C1 segment of cervical spinal cord (tissue), 14 donors: ENCODE data around the gene AMZ2.
A peak's percentile ranks its signal among the peaks of the same experiment; 100 is the strongest.
"Not testable (repeated sequence)": the region's sequence is repeated elsewhere in the genome, so short reads cannot be mapped to it uniquely, and the experiment has no call there.

ENCODE experiments used
- DNase-seq, 14 donors: peaks; one replicate each; lab custom pipeline; 2025; lab: John Stamatoyannopoulos, UW

Gene AMZ2, protein sequence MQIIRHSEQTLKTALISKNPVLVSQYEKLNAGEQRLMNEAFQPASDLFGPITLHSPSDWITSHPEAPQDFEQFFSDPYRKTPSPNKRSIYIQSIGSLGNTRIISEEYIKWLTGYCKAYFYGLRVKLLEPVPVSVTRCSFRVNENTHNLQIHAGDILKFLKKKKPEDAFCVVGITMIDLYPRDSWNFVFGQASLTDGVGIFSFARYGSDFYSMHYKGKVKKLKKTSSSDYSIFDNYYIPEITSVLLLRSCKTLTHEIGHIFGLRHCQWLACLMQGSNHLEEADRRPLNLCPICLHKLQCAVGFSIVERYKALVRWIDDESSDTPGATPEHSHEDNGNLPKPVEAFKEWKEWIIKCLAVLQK

DNA sequence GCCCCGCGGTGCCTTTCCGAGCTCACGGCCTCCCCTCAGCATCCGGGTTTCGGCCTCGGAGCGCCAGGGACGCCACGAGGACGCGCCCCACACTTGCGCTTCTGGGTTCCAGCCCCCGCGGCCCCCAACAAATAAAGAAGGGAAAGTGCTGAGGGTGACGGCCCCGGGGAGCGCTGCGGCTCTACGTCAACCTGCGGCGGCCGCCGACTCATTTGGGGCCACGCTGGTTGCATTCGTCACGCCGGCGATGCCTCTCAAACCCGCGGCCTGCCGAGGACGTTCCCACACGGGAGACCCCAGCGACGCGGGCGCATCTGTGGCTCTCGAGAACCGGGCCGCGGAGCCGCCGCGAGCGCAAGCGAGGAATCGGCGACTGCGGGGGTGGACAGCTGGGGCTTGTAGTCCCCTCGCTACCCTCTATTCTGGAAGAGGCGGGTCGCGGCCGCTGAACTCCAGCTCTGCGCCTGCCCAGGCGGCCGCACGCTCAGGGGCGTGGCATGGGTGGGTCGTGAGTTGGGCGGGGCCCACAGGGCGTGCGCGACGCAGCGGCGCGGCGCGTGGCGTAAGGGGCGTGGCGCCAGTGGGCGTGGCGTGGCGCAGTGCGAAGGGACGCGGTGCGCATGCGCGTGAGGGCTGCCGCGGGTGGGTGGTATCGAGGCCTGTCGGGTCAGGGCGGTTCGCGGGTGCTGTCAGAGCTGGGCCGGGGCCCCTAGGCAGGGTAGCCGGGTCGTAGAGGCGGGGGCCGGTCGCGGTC lies at the start of gene AMZ2:
AMZ2 (plus strand) TSS at position 599 of the 754 bp plus-strand sequence. CDS start 2,145 bp downstream, outside the sequence.
- peak; percentile 77 to 99 (median 95) for DNase-seq

DNA sequence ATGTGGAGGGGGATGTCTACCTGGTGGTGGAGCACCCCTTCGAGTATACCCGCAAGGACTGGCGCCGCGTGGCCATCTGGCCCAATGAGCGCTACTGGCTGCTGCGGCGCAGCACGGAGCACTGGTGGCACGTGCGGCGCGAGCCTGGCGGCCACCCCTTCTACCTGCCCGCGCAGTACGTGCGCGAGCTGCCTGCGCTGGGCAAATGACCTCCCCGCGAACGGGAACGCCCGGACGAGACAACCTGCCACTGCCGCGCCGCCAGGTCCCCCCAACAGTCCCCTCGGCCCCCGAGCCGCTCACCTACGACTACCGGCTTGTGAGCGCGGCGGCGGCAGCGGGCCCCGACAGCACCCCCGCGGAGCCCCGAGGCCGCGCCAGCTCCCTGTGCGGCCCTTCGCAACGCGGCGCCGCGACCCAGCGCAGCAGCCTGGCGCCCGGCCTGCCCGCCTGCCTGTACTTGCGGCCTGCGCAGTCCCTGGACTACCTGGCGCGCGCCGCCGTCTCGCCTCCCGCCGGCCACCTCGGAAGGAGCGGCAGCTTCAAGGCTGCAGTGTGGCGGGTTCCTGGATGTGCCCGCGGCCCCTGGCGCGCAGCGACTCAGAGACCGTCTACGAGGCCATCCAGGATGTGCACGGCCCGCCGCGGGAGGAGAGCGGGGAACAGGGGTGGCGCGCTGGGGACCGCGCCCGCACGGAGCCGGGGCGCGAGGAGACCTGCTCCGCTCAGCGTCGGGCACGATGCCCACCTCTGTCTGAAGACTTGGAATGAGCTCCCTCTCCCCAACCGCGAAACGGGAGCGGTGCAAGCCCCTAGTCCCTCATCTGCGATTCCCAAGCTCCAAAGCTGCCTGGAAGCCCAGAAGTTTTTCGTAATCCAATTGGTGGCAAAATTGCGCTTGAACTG lies 48.7 kb upstream of the AMZ2 start:
- peak in 1 of 14 donors; percentile 32 for DNase-seq

DNA sequence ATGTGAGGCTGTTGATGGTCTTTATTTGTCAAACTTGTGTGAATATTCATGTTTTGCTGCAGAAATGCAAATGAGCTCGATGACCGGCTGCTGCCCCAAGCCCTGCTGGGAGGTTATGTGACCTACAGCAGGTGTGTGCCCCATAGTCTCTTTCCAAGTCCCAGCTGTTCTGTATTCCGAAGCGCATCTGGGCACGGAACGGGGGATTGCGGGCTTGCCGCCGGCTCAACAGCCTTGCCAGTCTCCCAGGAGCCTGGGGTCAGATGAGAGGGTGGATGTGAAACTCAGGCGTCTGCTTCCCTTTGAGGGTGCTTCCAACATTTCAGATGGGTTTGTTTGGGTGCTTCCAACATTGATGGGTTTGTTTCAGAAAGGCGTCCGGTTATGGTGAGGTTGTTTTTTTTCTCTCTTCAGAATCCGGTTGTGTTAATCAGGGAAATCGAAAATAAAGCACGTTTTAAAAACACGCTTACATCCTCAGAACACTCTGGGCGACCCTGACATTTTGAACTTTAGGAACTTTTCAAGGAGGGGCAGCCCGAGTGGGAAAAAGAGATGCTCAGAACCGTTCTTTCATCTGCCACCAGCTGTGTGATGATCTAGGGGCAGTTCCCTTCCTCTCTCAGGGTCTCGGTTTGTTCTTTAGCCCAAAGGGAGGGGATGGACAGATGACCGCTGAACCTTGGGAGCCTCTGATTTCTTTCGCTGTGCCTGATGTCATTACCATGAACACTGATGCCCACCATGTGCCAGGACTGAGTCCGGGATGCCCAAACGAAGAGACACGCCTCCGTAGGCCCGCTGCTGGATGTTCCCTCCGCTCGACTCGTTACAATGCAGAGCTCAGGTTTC lies 47.8 kb upstream of the AMZ2 start:
- DNase-seq: peak in 1 of 14 donors; percentile 36

DNA sequence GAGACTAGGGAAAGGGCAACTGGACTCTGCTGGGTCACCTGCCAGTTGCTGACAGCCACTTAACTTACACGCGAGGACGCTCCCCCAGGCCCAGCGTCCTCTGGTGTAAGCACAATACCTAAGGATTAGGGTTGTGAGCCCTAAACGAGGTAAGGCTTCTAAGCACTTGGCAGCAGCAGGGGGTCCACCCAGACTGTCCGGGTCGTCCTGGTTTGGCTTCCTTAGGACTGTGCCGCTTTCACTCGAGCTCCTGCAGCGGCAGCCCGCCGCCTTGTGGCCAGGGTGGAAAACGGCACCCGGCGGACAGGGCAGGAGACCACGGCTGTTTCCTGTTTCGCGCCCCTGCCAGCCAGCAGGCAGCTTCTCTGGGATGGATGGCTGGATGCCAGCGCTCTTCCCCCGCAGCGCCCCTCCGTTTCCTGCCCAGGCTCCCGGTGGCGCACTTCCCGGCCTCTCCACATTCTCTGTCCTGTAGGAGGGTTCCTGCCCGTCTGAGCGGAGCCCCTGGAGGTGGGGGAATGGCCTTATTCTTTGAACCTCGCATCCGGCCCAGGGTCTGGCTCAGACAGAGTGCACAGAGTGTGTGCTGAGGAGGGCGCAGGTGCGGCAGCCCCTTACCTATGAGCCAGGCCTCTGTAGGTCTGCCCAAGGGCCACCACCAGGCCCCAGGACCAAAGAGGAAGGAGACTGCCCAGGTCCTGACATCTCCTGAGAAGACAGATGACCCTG lies 47.0 kb upstream of the AMZ2 start:
- DNase-seq: peak in 13 of 14 donors; percentile 11 to 66 (median 47)

DNA sequence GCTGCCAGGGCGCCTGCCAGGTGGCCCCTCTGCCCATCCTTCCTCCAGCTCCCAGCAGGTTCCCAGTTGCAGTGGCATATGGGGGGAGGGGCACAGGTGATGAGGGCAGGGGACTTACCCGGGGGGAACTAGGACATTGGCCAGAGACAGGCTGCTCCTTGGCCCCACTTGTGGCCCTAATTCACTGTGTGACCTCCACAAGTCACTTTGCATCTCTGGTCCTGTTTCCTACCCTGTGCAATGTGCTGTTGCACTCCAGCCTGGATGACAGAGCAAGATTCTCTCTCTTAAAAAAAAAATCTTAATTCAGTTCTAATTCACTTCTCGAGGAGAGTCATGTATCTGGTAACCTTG lies 46.4 kb upstream of the AMZ2 start:
- not testable (repeated sequence) for DNase-seq

DNA sequence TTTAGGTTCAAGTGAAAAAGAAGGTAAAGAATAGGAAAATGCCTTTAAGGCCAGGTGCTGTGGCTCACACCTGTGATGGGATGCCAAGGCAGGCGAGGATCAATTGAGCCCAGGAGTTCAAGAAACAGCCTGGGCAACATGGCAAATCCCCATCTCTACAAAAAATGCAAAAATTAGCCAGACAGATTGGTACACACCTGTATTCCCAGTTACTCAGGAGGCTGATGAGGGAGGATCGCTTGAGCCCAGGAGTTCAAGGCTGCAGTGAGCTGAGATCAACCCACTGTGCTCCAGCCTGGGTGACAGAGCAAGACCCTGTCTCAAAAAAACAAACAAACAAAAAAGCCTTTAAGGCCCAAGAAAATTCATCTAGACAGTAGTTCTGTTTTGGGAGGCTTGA lies 45.5 kb upstream of the AMZ2 start:
- DNase-seq: not testable (repeated sequence)

DNA sequence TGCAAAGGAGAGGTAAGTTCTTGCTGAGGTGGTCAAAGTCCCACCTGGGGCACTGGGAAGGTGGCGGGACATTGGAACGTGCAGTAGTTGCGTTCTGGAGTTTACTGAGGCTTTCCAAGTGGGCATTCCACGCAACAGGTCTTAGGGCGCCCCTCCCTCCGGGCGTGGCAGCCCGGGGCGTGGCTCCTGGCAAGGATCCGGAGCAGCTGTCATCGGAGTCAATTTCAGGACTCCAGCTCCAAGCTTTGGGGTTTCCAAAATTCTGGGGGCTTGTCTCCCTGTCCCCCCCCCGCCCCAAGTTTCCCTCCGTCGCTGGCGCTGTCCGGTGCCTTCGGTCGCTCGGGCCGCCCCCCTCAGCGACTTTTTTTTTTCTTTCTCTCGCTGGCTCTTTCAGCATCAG lies 43.1 kb upstream of the AMZ2 start:
- peak in 2 of 14 donors; percentile 40 to 47 for DNase-seq

DNA sequence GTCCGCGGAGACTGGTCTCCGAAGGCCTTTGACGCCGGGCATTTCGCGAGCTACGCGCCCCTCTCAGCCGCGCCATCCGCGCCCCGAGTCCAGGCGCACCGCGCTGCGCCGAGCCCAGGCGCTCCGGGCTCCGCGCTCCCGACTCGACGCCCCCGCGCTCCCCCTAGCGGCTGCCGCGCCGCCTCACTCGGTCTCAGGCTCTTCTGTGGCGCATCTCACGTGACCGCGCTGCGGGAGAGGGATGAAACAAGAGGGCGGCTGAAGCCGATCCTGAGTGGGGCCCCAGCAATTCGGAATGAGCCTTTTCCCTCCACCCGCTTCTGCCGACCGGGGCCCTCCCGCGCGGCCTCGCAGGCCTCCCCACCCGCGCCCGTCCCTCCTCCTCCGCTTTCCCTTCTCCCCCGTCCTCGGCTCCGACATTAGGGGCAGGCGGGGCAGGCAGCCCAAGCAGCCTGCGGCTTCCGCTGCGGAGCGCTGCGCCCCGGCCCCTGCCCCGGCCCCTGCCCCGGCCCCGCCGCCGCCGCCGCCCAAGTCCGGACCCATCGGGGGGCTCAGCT lies 42.5 kb upstream of the AMZ2 start:
- DNase-seq: peak; percentile 45 to 94 (median 88)

DNA sequence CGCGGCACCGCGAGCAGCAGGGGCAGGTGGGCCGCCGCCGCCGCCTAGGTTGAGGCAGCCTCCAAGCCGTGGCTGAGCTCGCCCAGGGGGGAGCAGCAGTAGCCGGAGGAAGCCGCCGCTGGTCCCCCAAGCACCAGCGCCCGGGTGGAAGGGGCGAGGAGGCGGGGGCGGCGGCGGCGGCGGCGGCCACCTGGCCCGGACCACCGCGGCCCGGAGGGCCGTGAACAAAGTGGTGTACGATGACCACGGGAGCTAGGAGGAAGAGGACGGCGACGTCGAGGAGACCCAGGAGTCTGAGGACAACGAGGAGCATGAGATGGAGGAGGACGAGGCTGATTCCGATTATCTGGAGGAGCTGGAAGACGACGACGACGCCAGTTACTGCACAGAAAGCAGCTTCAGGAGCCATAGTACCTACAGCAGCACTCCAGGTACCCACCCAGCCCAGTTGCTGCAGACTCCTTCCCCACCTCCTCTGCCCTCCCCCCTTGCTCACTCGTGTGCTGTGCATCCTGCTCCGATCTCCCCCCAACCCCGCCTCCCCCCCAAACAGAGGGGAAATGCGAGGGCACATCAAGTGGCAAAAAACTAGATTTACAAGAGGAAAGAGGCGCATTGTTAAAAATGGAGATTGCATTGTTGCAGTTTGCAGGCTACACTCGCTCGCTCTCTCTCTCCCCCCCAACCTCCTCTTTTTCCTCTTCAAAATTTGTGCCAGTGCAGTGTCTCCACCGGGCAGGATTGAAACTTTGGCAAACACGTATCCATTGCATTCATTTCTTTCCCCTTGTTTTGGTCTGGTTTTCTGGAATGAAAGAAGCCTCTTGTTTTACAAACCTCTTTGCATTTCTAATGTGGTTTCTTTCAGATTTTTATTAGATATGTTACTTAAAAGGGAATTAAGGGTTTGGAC lies 41.8 kb upstream of the AMZ2 start:
- peak in 7 of 14 donors; percentile 43 to 72 (median 55) for DNase-seq

DNA sequence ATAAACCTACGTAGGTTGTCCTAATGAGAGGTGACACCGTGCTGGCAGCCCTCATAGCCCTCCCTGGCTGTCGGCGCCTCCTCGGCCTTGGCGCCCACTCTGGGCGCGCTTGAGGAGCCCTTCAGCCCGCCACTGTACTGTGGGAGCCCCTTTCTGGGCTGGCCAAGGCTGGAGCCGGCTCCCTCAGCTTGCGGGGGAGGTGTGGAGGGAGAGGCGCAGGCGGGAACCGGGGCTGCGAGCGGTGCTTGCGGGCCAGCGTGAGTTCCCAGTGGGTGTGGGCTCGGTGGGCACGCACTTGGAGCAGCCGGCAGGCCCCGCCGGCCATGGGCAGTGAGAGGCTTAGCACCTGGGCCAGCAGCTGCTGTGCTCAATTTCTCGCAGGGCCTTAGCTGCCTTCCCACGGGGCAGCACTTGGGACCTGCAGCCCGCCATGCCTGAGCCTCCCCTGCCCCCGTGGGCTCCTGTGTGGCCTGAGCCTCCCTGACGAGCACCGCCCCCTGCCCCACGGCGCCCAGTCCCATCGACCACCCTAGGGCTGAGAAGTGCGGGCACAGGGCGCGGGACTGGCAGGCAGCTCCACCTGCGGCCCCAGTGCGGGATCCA lies 40.1 kb upstream of the AMZ2 start:
- DNase-seq: no peak

DNA sequence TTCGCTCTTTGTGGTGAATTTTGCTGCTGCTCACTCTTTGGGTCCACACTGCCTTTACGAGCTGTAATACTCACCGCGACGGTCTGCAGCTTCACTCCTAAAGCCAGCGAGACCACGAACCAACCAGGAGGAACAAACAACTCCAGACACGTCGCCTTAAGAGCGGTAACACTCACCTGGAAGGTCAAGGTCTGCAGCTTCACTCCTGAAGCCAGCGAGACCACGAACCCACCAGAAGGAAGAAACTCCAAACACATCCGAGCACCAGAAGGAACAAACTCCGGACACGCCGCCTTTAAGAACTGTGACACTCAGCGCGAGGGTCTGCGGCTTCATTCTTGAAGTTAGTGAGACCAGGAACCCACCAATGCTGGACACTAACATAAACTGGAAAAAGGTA lies 39.2 kb upstream of the AMZ2 start:
- not testable (repeated sequence) for DNase-seq

DNA sequence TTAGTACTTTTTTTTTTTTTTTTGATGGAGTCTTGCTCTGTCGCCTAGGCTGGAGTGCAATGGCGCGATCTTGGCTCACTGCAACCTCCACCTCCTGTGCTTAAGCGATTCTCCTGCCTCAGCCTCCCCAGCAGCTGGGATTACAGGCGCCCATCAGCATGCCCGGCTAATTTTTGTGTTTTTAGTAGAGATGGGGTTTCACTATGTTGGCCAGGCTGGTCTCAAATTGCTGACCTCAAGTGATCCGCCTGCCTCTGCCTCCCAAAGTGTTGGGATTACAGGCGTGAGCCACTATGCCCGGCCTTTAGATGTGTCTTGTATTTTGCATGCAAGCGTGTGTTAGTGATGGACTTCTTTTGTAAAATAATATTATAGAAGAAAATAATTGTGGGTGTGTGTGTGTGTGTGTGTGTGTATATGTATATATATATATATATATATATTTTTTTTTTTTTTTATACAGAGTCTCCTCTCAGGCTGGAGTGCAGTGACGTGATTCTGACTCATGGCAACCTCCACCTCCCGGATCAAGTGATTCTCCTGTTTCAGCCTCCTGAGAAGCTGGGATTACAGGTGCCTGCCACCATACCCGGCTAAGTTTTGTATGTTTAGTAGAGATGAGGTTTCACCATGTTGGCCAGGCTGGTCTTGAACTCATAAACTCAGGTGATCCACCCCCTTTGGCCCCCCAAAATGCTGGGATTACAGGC lies 38.5 kb upstream of the AMZ2 start:
- DNase-seq: not testable (repeated sequence)

DNA sequence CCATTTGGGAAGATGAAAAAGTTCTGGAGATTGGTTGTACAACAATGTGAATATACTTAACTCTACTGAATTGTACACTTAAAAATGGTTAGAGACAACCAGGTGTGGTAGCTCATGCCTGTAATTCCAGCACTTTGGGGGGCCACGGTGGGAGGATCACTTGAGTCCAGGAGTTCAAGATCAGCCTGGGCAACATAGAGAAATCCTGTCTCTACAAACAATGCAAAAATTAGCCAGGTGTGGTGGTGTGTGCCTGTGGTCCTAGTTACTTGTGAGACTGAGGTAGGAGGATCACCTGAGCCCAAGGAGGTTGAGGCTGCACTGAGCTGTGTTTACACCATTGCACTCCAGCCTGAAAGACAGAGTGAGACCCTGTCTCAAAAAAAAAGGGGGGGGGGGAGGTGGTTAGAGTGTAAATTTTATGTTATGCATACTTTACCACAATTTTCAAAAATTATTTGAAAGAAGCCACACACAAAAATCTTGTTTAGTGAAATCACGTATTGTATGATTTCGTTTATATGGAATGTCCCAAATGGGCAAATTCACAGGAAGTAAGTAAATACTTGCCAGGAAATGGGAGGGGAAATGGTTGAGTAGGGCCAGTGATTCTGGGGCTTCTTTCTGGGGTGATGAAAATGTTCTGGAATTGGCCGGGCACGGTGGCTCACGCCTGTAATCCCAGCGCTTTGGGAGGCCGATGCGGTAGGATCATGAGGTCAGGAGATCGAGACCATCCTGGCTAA lies 37.1 kb upstream of the AMZ2 start:
- DNase-seq: no peak

DNA sequence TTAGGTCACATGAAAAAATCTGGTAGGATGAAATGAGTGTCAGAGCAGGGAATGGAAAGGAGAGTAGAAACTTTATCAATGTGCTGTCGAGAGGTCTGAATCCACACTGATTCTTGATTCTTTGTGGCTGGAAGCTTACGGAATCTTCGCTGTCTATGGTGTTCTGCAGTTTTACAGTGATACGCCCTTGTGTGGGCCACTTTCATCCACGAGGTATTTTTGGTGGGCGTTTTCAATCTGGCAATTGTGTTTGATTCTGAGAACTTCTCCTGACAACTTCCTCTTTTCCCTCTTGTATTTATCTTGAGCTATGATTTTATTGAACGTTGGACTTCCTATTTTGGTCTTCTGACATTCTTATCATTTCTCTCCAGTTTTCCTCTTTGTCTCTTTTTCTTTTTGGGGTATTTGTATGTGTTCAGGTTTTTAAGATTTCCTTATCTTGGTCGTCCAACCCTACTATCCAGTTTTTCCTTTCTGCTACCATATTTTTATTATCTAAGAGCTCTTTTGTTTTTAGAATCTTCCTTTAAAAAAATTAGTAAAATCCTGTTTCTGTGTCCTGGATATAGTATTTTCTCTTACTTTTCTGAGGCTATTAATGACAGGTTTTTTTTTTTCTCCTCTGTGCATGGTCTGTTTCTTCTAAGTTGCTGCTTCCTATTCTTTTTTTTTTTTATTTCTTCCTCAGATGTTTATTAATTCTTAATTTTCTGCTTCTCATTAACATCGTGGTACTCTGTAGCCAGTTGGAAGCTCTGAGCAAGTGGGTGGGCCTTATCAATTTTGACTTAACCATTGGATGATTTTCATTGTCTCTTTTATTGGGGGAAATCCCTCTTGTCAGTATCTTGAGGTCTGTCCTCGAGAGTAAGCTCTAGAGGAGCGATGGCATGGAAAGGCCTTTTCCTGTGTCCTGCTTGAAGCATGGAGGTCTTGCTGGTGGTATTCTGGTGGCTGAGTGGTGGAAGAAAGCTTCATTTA lies 34.1 kb upstream of the AMZ2 start:
- DNase-seq: not testable (repeated sequence)

DNA sequence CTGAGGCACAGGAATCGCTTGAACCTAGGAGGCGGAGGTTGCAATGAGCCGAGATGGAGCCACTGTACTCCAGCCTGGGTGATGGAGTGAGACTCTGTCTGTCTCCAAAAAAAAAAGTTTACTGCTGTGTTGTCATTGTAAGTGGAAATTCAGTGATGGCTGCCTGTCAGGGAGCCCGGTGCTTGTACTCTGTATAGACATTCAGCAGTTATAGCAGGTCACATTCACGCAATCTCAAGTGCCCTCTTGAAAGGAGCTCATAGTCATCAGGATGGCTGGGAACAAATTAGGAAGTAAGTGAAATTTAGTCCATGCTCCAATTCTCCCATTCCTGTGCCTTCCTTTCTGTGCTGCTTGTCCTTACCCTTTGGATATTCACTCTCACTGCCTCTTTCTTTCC lies 32.4 kb upstream of the AMZ2 start:
- DNase-seq: not testable (repeated sequence)

DNA sequence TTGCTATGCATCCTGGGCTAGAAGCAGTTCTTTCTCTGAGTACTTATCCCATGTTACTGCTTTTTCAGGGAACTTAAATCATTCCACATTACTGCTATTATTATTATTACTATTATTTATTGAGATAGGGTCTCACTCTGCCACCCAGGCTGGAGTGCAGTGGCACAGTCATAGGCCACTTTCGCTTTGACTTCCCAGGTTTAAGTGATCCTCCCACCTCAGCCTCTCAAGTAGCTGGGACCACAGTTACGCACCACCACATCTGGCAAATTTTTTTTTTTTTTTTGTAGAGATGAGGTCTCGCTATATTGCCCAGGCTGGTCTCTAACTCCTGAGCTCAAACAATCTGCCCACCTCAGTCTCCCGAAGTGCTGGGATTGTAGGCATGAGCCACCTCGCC lies 28.4 kb upstream of the AMZ2 start:
- DNase-seq: not testable (repeated sequence)
